Endothelial cell of umbilical vein (primary cell): ENCODE data around the gene TIPIN. TPM values are rescaled to one million over a fixed set of nuclear protein-coding genes. Genes with fewer than 3 reads are reported as not detected.

Experiments used
- BruUV-seq: library from RNA; stranded (reverse); fragments of 400-500 nt; replicated peaks from 2 replicates; lab custom pipeline; 2021; lab: Mats Ljungman, UMichigan
- CTCF ChIA-PET: fragments of 300-600, 350-600 bp; sonication (Branson Sonifier 250); formaldehyde crosslinking; loops from one replicate; lab custom pipeline; 2021; ENCODE audit warnings: antibody characterized with exemption, inconsistent platforms; lab: Charles Lee
- POLR2A ChIA-PET: fragments of 300-600, 350-600 bp; sonication (Branson Sonifier 250); formaldehyde crosslinking; loops from one replicate; lab custom pipeline; 2021; ENCODE audit warnings: antibody characterized with exemption, inconsistent platforms; lab: Charles Lee
- DNase-seq: peaks from one replicate; pipeline ENCODE4 v3.0.0-alpha.2; 2011; ENCODE audit warnings: low read depth, low spot score
- FAIRE-seq: peaks from 2 replicates; lab custom pipeline; 2011; peaks lifted over from hg19 to GRCh38; lab: Jason Lieb, UNC
- H2AFZ ChIP-seq: 2 replicates; pipeline ENCODE4 v1.6.0; 2012; ENCODE audit warnings: low read depth, low read length, control low read depth, inconsistent platforms
- H3K27ac ChIP-seq: 2 replicates; pipeline ENCODE4 v1.5.1; 2011; ENCODE audit warnings: low read depth, mild to moderate bottlenecking, control low read depth, low read length, moderate library complexity; ENCODE audit not compliant: insufficient read depth
- H3K27me3 ChIP-seq, 2 experiments: 2 replicates each; pipeline versions ENCODE4 v1.6.0 to v1.6.1; 2011; ENCODE audit warnings: low read length in 2 of 2, mixed read lengths in 1 of 2; ENCODE audit not compliant: control insufficient read depth in 2 of 2, insufficient read depth in 2 of 2
- H3K36me3 ChIP-seq, 2 experiments: 2 replicates in 1 of 2; 3 replicates in 1 of 2; pipeline ENCODE4 v1.5.1; 2011; ENCODE audit warnings: low read length in 2 of 2, mild to moderate bottlenecking in 1 of 2, moderate library complexity in 1 of 2; ENCODE audit not compliant: control insufficient read depth in 2 of 2, insufficient read depth in 2 of 2; ENCODE audit errors: extremely low read depth in 1 of 2
- H3K4me1 ChIP-seq: 3 replicates; pipeline ENCODE4 v1.5.1; 2011; ENCODE audit warnings: mild to moderate bottlenecking, low read length; ENCODE audit not compliant: control insufficient read depth, insufficient read depth; ENCODE audit errors: extremely low read depth
- H3K4me2 ChIP-seq: 2 replicates; pipeline ENCODE4 v1.6.1; 2011; ENCODE audit warnings: low read length, control low read depth, mixed read lengths; ENCODE audit not compliant: insufficient read depth
- H3K4me3 ChIP-seq, 3 experiments: fragments of 200-600 bp in 1 of 3; sonication (generic), shearing (Covaris generic) in 1 of 3; replicated peaks in 1 of 3; 2 replicates each; pipeline ENCODE4 v1.5.1; 2011 to 2016; ENCODE audit warnings: control low read depth in 3 of 3, low read length in 3 of 3, mild to moderate bottlenecking in 2 of 3, inconsistent platforms in 1 of 3, low read depth in 1 of 3, moderate library complexity in 1 of 3; ENCODE audit not compliant: insufficient read depth in 1 of 3
- H3K79me2 ChIP-seq: 2 replicates; pipeline ENCODE4 v1.6.0; 2012; ENCODE audit warnings: low read length, inconsistent platforms; ENCODE audit not compliant: control insufficient read depth, insufficient read depth
- H3K9ac ChIP-seq: replicated peaks from 2 replicates; pipeline ENCODE3; 2011; ENCODE audit warnings: low read length, control low read depth; ENCODE audit not compliant: insufficient read depth; ENCODE audit errors: extremely low read depth
- H3K9me1 ChIP-seq: replicated peaks from 3 replicates; pipeline ENCODE4 v1.6.0; 2011; ENCODE audit warnings: mild to moderate bottlenecking, low read length; ENCODE audit not compliant: control insufficient read depth, insufficient read depth; ENCODE audit errors: extremely low read depth
- H3K9me3 ChIP-seq: replicated peaks from 2 replicates; pipeline ENCODE4 v1.5.1; 2012; ENCODE audit warnings: low read length, inconsistent platforms; ENCODE audit not compliant: control insufficient read depth, insufficient read depth
- H4K20me1 ChIP-seq: replicated peaks from 2 replicates; pipeline ENCODE3; 2011; ENCODE audit warnings: mild to moderate bottlenecking, low read length; ENCODE audit not compliant: control insufficient read depth, insufficient read depth; ENCODE audit errors: extremely low read depth
- CTCF ChIP-seq, 2 donors: IDR thresholded peaks; 1 replicate in 1 of 2; 2 replicates in 1 of 2; pipeline ENCODE4 v1.5.1; 2011; ENCODE audit warnings: low read length in 2 of 2, mild to moderate bottlenecking in 2 of 2, moderate library complexity in 2 of 2, control low read depth in 1 of 2, inconsistent platforms in 1 of 2, low read depth in 1 of 2; ENCODE audit not compliant: insufficient read depth in 1 of 2; ENCODE audit errors: extremely low read depth in 1 of 2
- EZH2 ChIP-seq: IDR thresholded peaks from 2 replicates; pipeline ENCODE4 v1.6.1; 2012; ENCODE audit warnings: borderline replicate concordance, low read depth, mild to moderate bottlenecking, moderate library complexity, low read length, inconsistent platforms; ENCODE audit not compliant: severe bottlenecking
- FOS ChIP-seq: IDR thresholded peaks from 2 replicates; pipeline ENCODE4 v1.6.1; 2011; ENCODE audit warnings: mild to moderate bottlenecking, low read length, moderate library complexity, borderline replicate concordance; ENCODE audit not compliant: insufficient read depth
- GATA2 ChIP-seq: IDR thresholded peaks from 2 replicates; pipeline ENCODE4 v1.7.0; 2011; ENCODE audit warnings: low read depth, mild to moderate bottlenecking, moderate library complexity, mixed read lengths, low read length; ENCODE audit not compliant: insufficient read length, insufficient read depth
- JUN ChIP-seq: IDR thresholded peaks from 2 replicates; pipeline ENCODE4 v1.6.1; 2011; ENCODE audit warnings: borderline replicate concordance, low read depth; ENCODE audit not compliant: insufficient read length, insufficient read depth
- MAX ChIP-seq: IDR thresholded peaks from 2 replicates; pipeline ENCODE4 v1.6.1; 2011; ENCODE audit not compliant: insufficient read depth, insufficient read length
- MYC ChIP-seq: IDR thresholded peaks from one replicate; pipeline ENCODE4 v1.6.1; 2011; ENCODE audit warnings: mild to moderate bottlenecking, low read depth, low read length
- POLR2A ChIP-seq: IDR thresholded peaks from 2 replicates; pipeline ENCODE4 v1.6.1; 2012; ENCODE audit warnings: low read depth, mild to moderate bottlenecking, control low read depth, low read length
- POLR2AphosphoS5 ChIP-seq: IDR thresholded peaks from 2 replicates; pipeline ENCODE4 v1.6.1; 2012; ENCODE audit warnings: low read depth, mild to moderate bottlenecking, control low read depth, low read length, moderate library complexity; ENCODE audit not compliant: insufficient read depth
- dilution Hi-C: fragments of 300-500 bp; cut with MboI; formaldehyde crosslinking; loops from one replicate; pipeline ENCODE4 v1.15.0; 2019; ENCODE audit warnings: low sequenced_read_pairs; ENCODE audit not compliant: extremely low pct_ligation_motif_present
- intact Hi-C: fragments of 100-400 bp; cut with micrococcal nuclease; formaldehyde crosslinking; loops from one replicate; pipeline ENCODE4 v1.10.0; 2022
- polyA plus RNA-seq, 4 experiments: library from polyadenylated mRNA; depleted of rRNA in 3 of 4; stranded (reverse) in 3 of 4; unstranded in 1 of 4; fragments of >200 nt; gene quantifications; 2 replicates each; pipeline versions ENCODE4 v1.2.1 to v1.2.3, GENCODE V29; 2011 to 2012; ENCODE audit warnings: missing spikeins in 1 of 4
- total RNA-seq: library from RNA; stranded (reverse); gene quantifications from 2 replicates; pipeline ENCODE4 v1.2.3, GENCODE V29; 2021

Gene TIPIN
- total and polyA plus RNA-seq, 2 donors (not counting 3 experiments of a cell fraction or from before 2014, with no cell fraction given) = 3.6 to 15.4 TPM

- Histone ChIP-seq H2AFZ (no peak overlapping the region), H3K4me1 (peaks cover 22% of the 10 kb centered on the region), H3K9me1 (no peaks in the 10 kb centered on the region), H3K36me3 (peaks cover 0 to 4% of the 10 kb centered on the region in 2 experiments), H3K9ac (no peak overlapping the region), H4K20me1 (no peaks in the 10 kb centered on the region), H3K27ac (no peak overlapping the region), H3K79me2 (peaks cover 10% of the 10 kb centered on the region), H3K9me3 (no peaks in the 10 kb centered on the region), H3K4me3 (no peak overlapping the region), H3K27me3 (no peaks in the 10 kb centered on the region), H3K4me2 (no peak overlapping the region)
- dilution Hi-C loops = no loop called here
- DNase-seq (no peak), FAIRE-seq (peak; percentile 12)
- CTCF ChIA-PET = interaction anchor here (0.6 kb wide), 1 partner anchor 23 kb away, joined by 3 read pairs; no protein-coding TSS in a partner anchor
- POLR2A ChIA-PET = no interaction called here
- intact Hi-C loops = no loop called here
- TF ChIP-seq EZH2 (no peak), CTCF (IDR thresholded peaks at IDR 0.05; ENCODE audit: extremely low read depth in 1 of 2, insufficient read depth in 1 of 2, low read depth in 1 of 2, low read length in 2 of 2) (no peak), POLR2A (no peak), JUN (no peak), GATA2 (no peak), FOS (no peak), MAX (no peak), POLR2AphosphoS5 (no peak), MYC (no peak)
- BruUV-seq = no TSS peak
These were observed 57.7 kb downstream of the TIPIN start for GRCh38 chr15:66298803-66299251.
